AG09319 (cell line): ENCODE measurements around the gene PIP5K1C.

Source experiments
- DNase-seq: peaks from one replicate; pipeline ENCODE4 v3.0.0-alpha.2; 2010; ENCODE audit warnings: low read depth; ENCODE audit errors: extremely low read depth
- TF ChIP-seq, protein P1 (sequence below): IDR thresholded peaks from 2 replicates; pipeline ENCODE4 v1.5.1; 2011; ENCODE audit warnings: low read depth, mild to moderate bottlenecking, inconsistent platforms, low read length, moderate library complexity

The PIP5K1C gene

DNA sequence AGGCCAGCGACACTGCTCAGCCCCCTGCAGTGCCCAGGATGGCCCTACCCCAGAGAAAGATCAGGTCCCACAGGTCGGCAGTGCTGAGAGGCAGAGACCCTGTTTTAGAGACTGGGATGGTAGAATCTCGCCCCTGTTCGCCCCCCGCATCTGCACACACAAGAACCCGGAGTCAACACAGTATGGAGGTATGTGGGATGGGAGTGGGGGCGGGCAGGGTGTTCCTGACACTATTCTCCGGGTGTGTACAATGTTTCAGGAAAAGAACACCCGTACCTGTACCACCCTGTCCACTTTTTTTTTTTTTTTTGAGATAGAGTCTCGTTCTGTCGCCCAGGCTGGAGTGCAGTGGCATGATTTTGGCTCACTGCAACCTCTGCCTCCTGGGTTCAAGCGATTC lies 19.3 kb downstream of the PIP5K1C start:
- no peak for DNase-seq

DNA sequence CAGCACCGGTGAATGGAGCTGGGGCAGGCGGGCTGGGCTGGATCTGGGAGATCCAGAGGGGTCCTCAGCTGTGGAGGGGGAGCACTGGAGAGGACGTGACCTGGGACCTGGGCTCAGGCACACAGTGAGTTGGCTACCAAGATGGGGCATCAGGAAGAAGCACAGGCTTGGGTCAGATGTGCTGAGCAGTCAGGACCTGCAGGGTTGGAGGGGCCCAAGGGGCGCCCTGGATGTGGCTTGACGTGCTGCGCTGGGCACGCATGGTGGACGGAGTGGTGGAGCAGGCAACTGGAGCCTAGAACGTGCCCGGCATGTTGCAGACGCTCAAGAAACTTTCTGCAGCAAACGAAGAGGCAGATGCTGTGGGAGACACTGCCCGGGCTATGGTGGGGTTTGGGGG lies 20.7 kb downstream of the PIP5K1C start:
- TF ChIP-seq, protein P1, sequence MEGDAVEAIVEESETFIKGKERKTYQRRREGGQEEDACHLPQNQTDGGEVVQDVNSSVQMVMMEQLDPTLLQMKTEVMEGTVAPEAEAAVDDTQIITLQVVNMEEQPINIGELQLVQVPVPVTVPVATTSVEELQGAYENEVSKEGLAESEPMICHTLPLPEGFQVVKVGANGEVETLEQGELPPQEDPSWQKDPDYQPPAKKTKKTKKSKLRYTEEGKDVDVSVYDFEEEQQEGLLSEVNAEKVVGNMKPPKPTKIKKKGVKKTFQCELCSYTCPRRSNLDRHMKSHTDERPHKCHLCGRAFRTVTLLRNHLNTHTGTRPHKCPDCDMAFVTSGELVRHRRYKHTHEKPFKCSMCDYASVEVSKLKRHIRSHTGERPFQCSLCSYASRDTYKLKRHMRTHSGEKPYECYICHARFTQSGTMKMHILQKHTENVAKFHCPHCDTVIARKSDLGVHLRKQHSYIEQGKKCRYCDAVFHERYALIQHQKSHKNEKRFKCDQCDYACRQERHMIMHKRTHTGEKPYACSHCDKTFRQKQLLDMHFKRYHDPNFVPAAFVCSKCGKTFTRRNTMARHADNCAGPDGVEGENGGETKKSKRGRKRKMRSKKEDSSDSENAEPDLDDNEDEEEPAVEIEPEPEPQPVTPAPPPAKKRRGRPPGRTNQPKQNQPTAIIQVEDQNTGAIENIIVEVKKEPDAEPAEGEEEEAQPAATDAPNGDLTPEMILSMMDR: no peak
- no peak for DNase-seq

More for the DNA sequence above, 19.3 kb downstream of the PIP5K1C start:
- TF ChIP-seq, protein P1: no peak

DNA sequence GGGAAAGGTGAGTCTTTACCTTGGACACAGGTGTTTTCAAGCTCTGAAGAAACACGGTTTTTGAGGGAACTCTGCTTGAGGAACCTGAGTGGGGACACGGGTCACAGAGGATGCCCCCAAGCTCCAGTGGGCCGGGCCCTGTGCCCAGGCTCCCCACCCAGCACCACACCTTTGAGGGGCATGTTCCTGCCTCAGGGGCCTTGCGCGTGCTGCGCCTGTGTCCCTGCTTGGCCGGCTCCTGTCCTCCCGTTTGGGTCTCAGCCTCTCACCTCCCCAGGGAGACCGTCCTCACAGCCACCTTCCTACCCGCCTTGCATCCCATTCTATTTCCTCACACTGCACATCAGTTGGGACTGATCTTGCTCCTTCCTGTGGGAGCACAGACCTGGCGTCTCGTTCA lies 21.1 kb downstream of the PIP5K1C start:
- TF ChIP-seq, protein P1: no peak

DNA sequence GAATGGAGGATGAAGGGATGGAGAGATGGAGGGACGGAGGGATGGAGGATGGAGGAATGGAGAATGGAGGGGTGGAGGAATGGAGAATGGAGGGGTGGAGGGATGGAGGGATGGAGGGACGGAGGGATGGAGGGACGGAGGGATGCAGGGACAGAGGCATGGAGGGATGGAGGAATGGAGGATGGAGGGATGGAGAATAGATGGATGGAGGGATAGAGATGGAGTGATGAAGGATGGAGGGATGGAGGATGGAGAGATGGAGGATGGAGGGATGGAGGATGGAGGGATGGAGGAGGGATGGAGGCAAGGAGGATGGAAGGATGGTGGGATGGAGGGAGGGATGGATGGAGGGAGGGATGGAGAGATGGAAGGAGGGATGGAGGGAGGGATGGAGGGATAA lies 22.1 kb downstream of the PIP5K1C start:
- TF ChIP-seq, protein P1: no peak
- DNase-seq: no peak

More for the DNA sequence above, 21.1 kb downstream of the PIP5K1C start:
- DNase-seq: no peak

DNA sequence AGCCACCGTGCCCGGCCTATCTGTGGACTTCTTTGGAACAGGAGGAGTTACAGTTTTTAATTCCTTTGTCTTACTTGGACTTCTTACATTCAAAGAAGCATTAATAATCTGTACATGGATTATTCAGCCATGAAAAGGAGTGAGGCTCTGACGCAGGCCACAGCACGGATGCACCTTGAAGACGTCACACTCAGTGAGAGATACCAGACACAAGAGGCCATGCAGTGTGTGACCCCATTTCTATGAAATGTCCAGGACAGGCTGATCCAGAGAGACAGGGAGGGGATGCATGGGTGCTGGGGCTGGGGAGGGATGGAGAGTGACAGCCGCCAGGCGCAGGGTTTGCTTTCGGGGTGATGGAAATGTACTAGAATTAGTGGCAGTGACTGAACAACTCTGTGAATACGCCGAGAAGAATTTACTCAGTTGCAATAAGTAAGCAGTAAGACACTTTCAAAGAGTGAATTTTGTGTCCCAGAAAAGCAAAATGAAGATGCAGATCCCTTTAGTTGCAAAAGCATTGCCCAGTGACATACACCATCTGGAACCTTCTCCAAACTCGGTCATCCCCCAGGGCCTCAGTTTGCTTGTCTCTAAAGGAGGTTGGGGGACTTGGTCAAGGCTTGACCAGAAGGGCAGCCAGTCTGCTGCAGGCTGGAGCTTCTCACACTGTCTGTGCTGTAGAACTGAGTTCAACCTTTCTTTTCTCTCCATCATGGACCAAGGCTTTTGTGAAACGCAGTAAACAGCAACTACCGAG lies 25.3 kb downstream of the PIP5K1C start:
- TF ChIP-seq, protein P1: no peak
- DNase-seq: no peak

DNA sequence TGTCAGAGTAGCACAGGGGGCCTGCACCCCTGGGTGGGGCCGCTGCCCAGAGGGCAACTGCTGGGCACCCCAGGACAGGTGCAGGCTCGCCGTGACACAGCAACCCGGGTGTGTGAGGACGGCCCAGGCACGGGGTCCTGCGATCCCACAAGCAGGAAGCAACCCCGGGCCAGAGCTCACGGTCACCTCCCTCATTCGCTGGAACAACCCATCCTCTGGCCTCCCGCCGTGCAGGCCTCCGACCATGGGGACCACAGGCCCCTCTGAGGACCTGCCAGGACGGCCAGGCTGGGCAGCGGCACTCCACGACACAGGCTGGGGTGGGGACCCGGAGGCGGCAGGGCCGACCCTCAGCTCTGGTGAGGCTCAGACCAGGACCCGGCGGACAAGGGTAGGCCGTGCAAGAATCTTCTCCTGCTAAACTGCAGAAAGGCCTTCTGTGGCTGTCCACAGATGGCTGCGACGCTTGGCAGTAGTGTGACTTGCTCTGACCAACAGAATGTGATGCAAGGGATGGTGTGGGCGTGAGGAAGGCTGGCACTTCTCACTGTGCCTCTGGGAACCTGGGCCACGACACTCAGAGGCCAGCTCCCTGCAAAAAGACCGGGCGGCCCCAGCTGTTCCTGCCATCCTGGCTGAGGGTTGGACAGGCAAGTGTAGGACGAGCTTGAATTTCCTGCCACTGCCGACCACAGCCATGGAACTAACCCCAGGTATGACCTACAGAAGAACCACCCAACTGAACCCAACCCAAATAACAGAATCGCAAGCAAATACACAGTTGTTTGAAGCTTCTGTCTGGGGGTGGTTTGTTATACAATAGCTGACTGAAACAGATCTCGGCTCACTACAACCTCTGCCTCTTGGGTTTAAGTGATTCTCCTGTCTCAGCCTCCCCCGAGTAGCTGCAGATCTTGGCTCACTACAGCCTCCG lies 26.5 kb downstream of the PIP5K1C start:
- TF ChIP-seq, protein P1: no peak
- no peak for DNase-seq

DNA sequence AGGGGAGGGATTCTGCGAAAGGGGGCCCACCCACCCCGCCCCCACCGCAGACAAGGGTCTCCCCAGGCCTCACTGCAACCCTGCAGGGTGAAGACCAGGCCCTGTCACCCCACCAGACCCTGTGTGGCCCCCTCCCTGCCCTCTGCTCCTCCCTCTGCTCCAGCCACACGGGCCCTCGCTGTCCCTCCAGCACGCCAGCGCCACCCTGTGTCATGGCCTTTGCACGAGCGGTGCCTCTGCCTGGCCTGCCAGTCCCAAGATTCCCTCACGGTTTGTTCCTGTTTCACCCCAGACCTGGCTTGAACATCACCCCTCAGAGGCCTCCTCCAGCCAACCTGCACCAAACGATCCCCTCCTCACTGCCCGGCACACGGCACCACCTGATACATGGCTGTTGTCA lies 27.3 kb downstream of the PIP5K1C start:
- TF ChIP-seq, protein P1: no peak
- no peak for DNase-seq
